GM19463 (cell line): Measurements from ENCODE around the gene PAQR4.
"Not testable (repeated sequence)": the region's sequence is repeated elsewhere in the genome, so short reads cannot be mapped to it uniquely, and the experiment has no call there.

Experiments
- ATAC-seq: cut with Tn5 transposase; IDR thresholded peaks from one replicate; pipeline ENCODE4 v1.9.1; 2021; ENCODE audit warnings: mild to moderate bottlenecking, moderate library complexity; ENCODE audit not compliant: unreplicated experiment

The PAQR4 gene

GRCh38 chr16:2942045-2942444, 27.1 kb upstream of the PAQR4 start:
- no peak for ATAC-seq

GRCh38 chr16:2943716-2944115, 25.4 kb upstream of the PAQR4 start:
- ATAC-seq, result not testable (repeated sequence)

- no peak for ATAC-seq
Measured at GRCh38 chr16:2946649-2947048, 22.5 kb upstream of the PAQR4 start.

GRCh38 chr16:2948807-2949704, 20.1 kb upstream of the PAQR4 start:
- ATAC-seq, result no peak

GRCh38 chr16:2949705-2950352, 19.3 kb upstream of the PAQR4 start:
- ATAC-seq, result no peak

GRCh38 chr16:2950353-2950724, 18.8 kb upstream of the PAQR4 start:
- no peak for ATAC-seq

GRCh38 chr16:2950773-2951172, 18.4 kb upstream of the PAQR4 start:
- ATAC-seq, result no peak

GRCh38 chr16:2952679-2953078, 16.5 kb upstream of the PAQR4 start:
- ATAC-seq, result no peak

GRCh38 chr16:2953706-2954627, 15.2 kb upstream of the PAQR4 start:
- no peak for ATAC-seq

GRCh38 chr16:2954656-2955381, 14.3 kb upstream of the PAQR4 start:
- ATAC-seq, result no peak

- ATAC-seq, result no peak
Measured at GRCh38 chr16:2955438-2955778, 13.7 kb upstream of the PAQR4 start.

- ATAC-seq, result no peak
Measured at GRCh38 chr16:2955779-2956578, 13.2 kb upstream of the PAQR4 start.

- no peak for ATAC-seq
Measured at GRCh38 chr16:2956579-2956956, 12.6 kb upstream of the PAQR4 start.

- ATAC-seq, result no peak
Measured at GRCh38 chr16:2959206-2959605, 9.9 kb upstream of the PAQR4 start.

- ATAC-seq, result no peak
Measured at GRCh38 chr16:2960183-2961010, 8.8 kb upstream of the PAQR4 start.

- ATAC-seq, result no peak
Measured at GRCh38 chr16:2962334-2963073, 6.6 kb upstream of the PAQR4 start.

GRCh38 chr16:2963074-2963722, 6.0 kb upstream of the PAQR4 start:
- no peak for ATAC-seq
